Lung (tissue), 12 donors: ENCODE measurements around the gene CAPZA1. TPM values are rescaled to one million over a fixed set of nuclear protein-coding genes. Genes with fewer than 3 reads are reported as not detected.

ENCODE experiments used
- ATAC-seq: fragments of 200-7000 bp; cut with Tn5 transposase; one replicate; pipeline ENCODE4 v1.9.1; 2020; ENCODE audit warnings: moderate number of reproducible peaks; ENCODE audit not compliant: insufficient read depth, low FRiP score
- DNase-seq, 3 donors: peaks; one replicate each; pipeline ENCODE4 v3.0.0-alpha.2; 2013 to 2017
- H3K27ac ChIP-seq, 2 donors: one replicate each; pipeline ENCODE4 v1.5.1; 2013; ENCODE audit warnings: mild to moderate bottlenecking in 2 of 2, moderate library complexity in 2 of 2, control low read depth in 1 of 2, inconsistent platforms in 1 of 2, low read depth in 1 of 2, low read length in 1 of 2
- H3K27me3 ChIP-seq, 3 donors: one replicate each; pipeline ENCODE4 v1.5.1; 2013; ENCODE audit warnings: low read length in 2 of 3; ENCODE audit not compliant: control insufficient read depth in 3 of 3, insufficient read depth in 3 of 3
- H3K36me3 ChIP-seq, 4 donors: one replicate each; pipeline ENCODE4 v1.5.1; 2013; ENCODE audit warnings: low read length in 4 of 4, mild to moderate bottlenecking in 1 of 4, moderate library complexity in 1 of 4; ENCODE audit not compliant: control insufficient read depth in 4 of 4, insufficient read depth in 4 of 4
- H3K4me1 ChIP-seq, 5 donors: one replicate each; pipeline ENCODE4 v1.5.1; 2013; ENCODE audit warnings: low read length in 5 of 5, mild to moderate bottlenecking in 2 of 5, moderate library complexity in 1 of 5; ENCODE audit not compliant: control insufficient read depth in 5 of 5, insufficient read depth in 5 of 5
- H3K4me3 ChIP-seq: one replicate; pipeline ENCODE4 v1.5.1; 2013; ENCODE audit warnings: mild to moderate bottlenecking, control low read depth, moderate library complexity
- H3K9ac ChIP-seq, 2 donors: one replicate each; pipeline ENCODE4 v1.5.1; 2013; ENCODE audit warnings: low read length in 2 of 2, control low read depth in 1 of 2; ENCODE audit not compliant: insufficient read depth in 1 of 2
- H3K9me3 ChIP-seq, 4 donors: one replicate each; pipeline ENCODE4 v1.5.1; 2013; ENCODE audit warnings: low read length in 3 of 4, mild to moderate bottlenecking in 1 of 4, moderate library complexity in 1 of 4; ENCODE audit not compliant: control insufficient read depth in 4 of 4, insufficient read depth in 3 of 4
- WGBS, 2 donors: extraction: QIAGEN DNeasy Blood & Tissue Kit; methylation state at CpG; one replicate each; pipeline ENCODE4 v1.1.7; 2013; 5-methylcytosine and 5-hydroxymethylcytosine counted together
- polyA plus RNA-seq, 2 donors: library from polyadenylated mRNA; stranded (reverse); fragments of 200-250 nt; gene quantifications; one replicate each; pipeline ENCODE4 v1.2.1, GENCODE V29; 2013
- total RNA-seq, 2 donors: library from RNA; depleted of rRNA in 1 of 2; stranded (reverse); fragments of >200 nt in 1 of 2; gene quantifications; one replicate each; pipeline ENCODE4 v1.2.1, GENCODE V29; 2014 to 2021
- TF ChIP-seq, protein P1 (sequence below): IDR thresholded peaks from 2 replicates; pipeline ENCODE4 v1.5.1; 2012; ENCODE audit warnings: mild to moderate bottlenecking; ENCODE audit errors: control extremely low read depth, extremely low read depth
- donor health status: control.
- donor health status: control.
- donor health status: Bipolar disorder and iron deficiency.
- donor health status: healthy.
- donor health status: DM: yes; HTN: yes; CAD: no.

Gene CAPZA1
- total and polyA plus RNA-seq, 4 donors = 72.3 to 167 (median 106) TPM

DNA sequence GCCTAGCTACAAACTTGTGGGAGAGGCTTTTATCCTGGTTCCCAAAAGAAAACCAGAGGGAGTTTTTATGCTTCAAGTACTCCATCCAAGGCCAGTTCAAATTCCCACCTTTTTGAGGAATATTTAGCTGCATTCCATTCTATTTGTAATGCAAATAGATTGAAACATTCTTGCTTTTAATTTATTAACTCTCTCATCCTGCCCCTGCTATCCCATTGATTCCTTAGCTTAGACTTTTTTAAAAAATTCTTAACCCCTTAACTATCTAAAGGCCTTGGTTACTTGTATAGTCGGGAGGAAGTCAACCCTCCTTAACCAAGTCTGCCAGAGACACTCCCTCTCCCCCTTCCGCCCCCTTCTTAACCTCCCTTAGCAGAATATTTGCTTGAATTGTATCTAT lies 52.4 kb downstream of the CAPZA1 start:
- H3K4me1 ChIP-seq = peaks cover 2 to 21% (median 6%) of the 10 kb centered on the region in 5 donors
- ATAC-seq = no peak
- H3K36me3 ChIP-seq = peaks cover 4 to 30% (median 9%) of the 10 kb centered on the region in 4 donors
- H3K27ac ChIP-seq = no peak overlapping the region
- DNase-seq = no peak
- H3K4me3 ChIP-seq = no peak overlapping the region
- H3K9ac ChIP-seq = no peak overlapping the region
- 77 to 90% methylated on average over 2 of the region's 2 CpGs for WGBS, 2 donors
- TF ChIP-seq, protein P1, sequence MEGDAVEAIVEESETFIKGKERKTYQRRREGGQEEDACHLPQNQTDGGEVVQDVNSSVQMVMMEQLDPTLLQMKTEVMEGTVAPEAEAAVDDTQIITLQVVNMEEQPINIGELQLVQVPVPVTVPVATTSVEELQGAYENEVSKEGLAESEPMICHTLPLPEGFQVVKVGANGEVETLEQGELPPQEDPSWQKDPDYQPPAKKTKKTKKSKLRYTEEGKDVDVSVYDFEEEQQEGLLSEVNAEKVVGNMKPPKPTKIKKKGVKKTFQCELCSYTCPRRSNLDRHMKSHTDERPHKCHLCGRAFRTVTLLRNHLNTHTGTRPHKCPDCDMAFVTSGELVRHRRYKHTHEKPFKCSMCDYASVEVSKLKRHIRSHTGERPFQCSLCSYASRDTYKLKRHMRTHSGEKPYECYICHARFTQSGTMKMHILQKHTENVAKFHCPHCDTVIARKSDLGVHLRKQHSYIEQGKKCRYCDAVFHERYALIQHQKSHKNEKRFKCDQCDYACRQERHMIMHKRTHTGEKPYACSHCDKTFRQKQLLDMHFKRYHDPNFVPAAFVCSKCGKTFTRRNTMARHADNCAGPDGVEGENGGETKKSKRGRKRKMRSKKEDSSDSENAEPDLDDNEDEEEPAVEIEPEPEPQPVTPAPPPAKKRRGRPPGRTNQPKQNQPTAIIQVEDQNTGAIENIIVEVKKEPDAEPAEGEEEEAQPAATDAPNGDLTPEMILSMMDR = no peak
- H3K9me3 ChIP-seq = no peaks in the 10 kb centered on the region
- H3K27me3 ChIP-seq = no peaks in the 10 kb centered on the region

GRCh38 chr1:112672842-112673241 lies 53.2 kb downstream of the CAPZA1 start:
- Histone ChIP-seq H3K9ac (no peak overlapping the region), H3K27ac (no peak overlapping the region), H3K4me3 (no peak overlapping the region), H3K9me3 (no peaks in the 10 kb centered on the region), H3K4me1 (peaks cover 2 to 21% (median 6%) of the 10 kb centered on the region in 5 donors), H3K27me3 (no peaks in the 10 kb centered on the region), H3K36me3 (peaks cover 2 to 25% (median 7%) of the 10 kb centered on the region in 4 donors)
- TF ChIP-seq, protein P1 = no peak
- ATAC-seq (no peak), DNase-seq (no peak)
- WGBS, 2 donors = 89 to 92% methylated on average over 1 of the region's 1 CpG

GRCh38 chr1:112673592-112674439 lies 54.2 kb downstream of the CAPZA1 start:
- 4% methylated on average over 18 of the region's 18 CpGs for WGBS, 2 donors
- DNase-seq (peak; percentile 30 to 71 (median 70)), ATAC-seq (no peak)
- H3K36me3 ChIP-seq = peaks cover 0 to 19% (median 5%) of the 10 kb centered on the region in 4 donors
- no peaks in the 10 kb centered on the region for H3K9me3 ChIP-seq
- H3K27me3 ChIP-seq = no peaks in the 10 kb centered on the region
- H3K4me1 ChIP-seq = peaks cover 2 to 21% (median 6%) of the 10 kb centered on the region in 5 donors
- H3K9ac ChIP-seq = peak overlapping the region; percentile 71 to 91
- peak overlapping the region; percentile 74 for H3K4me3 ChIP-seq
- TF ChIP-seq, protein P1 = peak; percentile 2
- peak overlapping the region; percentile 83 to 93 for H3K27ac ChIP-seq
